Neural progenitor cell (in vitro differentiated cells): ENCODE results near the gene COL9A2. TPM values are rescaled to one million over a fixed set of nuclear protein-coding genes. Genes with fewer than 3 reads are reported as not detected.

Source experiments
- DNase-seq: peaks from one replicate; pipeline ENCODE4 v3.0.0-alpha.2; 2016; ENCODE audit warnings: low spot score
- H2AFZ ChIP-seq: fragments of 200-600 bp; sonication (generic); replicated peaks from 2 replicates; pipeline ENCODE4 v1.6.1; 2016; ENCODE audit warnings: antibody characterized with exemption
- H3F3A ChIP-seq: fragments of 200-600 bp; sonication (generic); 2 replicates; pipeline ENCODE4 v1.6.1; 2016; ENCODE audit warnings: antibody characterized with exemption, low read depth
- H3K27ac ChIP-seq: fragments of 200-600 bp; sonication (generic); 2 replicates; pipeline ENCODE4 v1.5.1; 2016; ENCODE audit warnings: mild to moderate bottlenecking
- H3K27me3 ChIP-seq: fragments of 200-600 bp; sonication (generic); 2 replicates; pipeline ENCODE4 v1.6.1; 2016; ENCODE audit warnings: mild to moderate bottlenecking, moderate library complexity
- H3K36me3 ChIP-seq: fragments of 200-600 bp; sonication (generic); 2 replicates; pipeline ENCODE4 v1.5.1; 2016
- H3K4me1 ChIP-seq: fragments of 200-600 bp; sonication (generic); 2 replicates; pipeline ENCODE4 v1.6.1; 2016; ENCODE audit warnings: mixed run types
- H3K4me2 ChIP-seq: fragments of 200-600 bp; sonication (generic); 2 replicates; pipeline ENCODE4 v1.6.1; 2016
- H3K4me3 ChIP-seq: fragments of 200-600 bp; sonication (generic); 2 replicates; pipeline ENCODE4 v1.5.1; 2016
- H3K79me2 ChIP-seq: fragments of 200-600 bp; sonication (generic); 2 replicates; pipeline ENCODE4 v1.6.1; 2016; ENCODE audit warnings: low read depth
- H3K9ac ChIP-seq: fragments of 200-600 bp; sonication (generic); 2 replicates; pipeline ENCODE4 v1.6.1; 2016
- H3K9me3 ChIP-seq: fragments of 200-600 bp; sonication (generic); 2 replicates; pipeline ENCODE4 v1.5.1; 2016; ENCODE audit warnings: low read depth
- H4K20me1 ChIP-seq: fragments of 200-600 bp; sonication (generic); 2 replicates; pipeline ENCODE4 v1.6.1; 2016; ENCODE audit warnings: low read depth
- H3K27ac Mint-ChIP-seq: 3 replicates; pipeline ENCODE4 v1.8.0; 2021; ENCODE audit warnings: mixed read lengths
- H3K27me3 Mint-ChIP-seq: 2 replicates; pipeline ENCODE4 v1.8.0; 2022; ENCODE audit warnings: low read depth, mild to moderate bottlenecking, inconsistent platforms, moderate library complexity, mixed read lengths; ENCODE audit not compliant: insufficient read depth
- H3K36me3 Mint-ChIP-seq: 3 replicates; pipeline ENCODE4 v1.8.0; 2021; ENCODE audit warnings: mixed read lengths
- H3K4me1 Mint-ChIP-seq: 3 replicates; pipeline ENCODE4 v1.8.0; 2021; ENCODE audit warnings: mixed read lengths
- H3K4me3 Mint-ChIP-seq: 3 replicates; pipeline ENCODE4 v1.8.0; 2021; ENCODE audit warnings: mild to moderate bottlenecking, moderate library complexity, mixed read lengths
- H3K9me3 Mint-ChIP-seq: 3 replicates; pipeline ENCODE4 v1.8.0; 2020; ENCODE audit warnings: mixed read lengths
- EZH2 ChIP-seq: fragments of 200-600 bp; sonication (generic); IDR thresholded peaks from 2 replicates; pipeline ENCODE4 v1.6.1; 2017; ENCODE audit warnings: antibody characterized with exemption, mild to moderate bottlenecking, moderate library complexity
- EZH2phosphoT487 ChIP-seq: fragments of 200-600 bp; sonication (generic); IDR thresholded peaks from 2 replicates; pipeline ENCODE4 v1.6.1; 2017; ENCODE audit warnings: antibody characterized with exemption
- total RNA-seq: library from RNA; depleted of rRNA; stranded (reverse); fragments of >200 nt; gene quantifications from 2 replicates; pipeline ENCODE4 v1.2.3, GENCODE V29; 2015; ENCODE audit warnings: low replicate concordance
- TF ChIP-seq, protein P1 (sequence below): fragments of 200-600 bp; sonication (generic); IDR thresholded peaks from 2 replicates; pipeline ENCODE4 v1.5.1; 2017; ENCODE audit warnings: antibody characterized with exemption, mild to moderate bottlenecking

Gene COL9A2
- total RNA-seq, 1 donor from 2014 or later, result 3.7 TPM

DNA sequence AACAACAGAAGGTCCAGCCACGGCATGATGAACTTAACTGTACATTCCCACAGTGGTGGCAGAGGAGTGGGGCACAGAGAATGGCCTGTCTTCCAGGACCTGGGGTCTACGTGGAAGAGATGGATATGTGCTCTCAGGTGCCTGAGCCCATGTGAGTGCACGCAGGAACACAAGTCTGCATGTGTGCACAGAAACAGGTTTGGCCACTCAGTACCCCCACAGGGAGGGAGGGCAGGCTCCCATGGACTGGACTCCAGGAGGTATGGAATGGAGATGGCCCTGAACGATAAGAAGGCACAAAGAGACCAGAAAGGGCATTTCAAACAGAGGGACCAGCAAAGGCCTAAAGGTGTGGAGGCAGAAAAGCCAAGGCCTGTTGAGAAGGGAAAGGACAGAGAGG lies 10.8 kb downstream of the COL9A2 start:
- no peaks in the 10 kb centered on the region for H4K20me1 ChIP-seq
- Mint-ChIP-seq H3K4me3 (peak overlapping the region; percentile 33), H3K27ac (no peak overlapping the region), H3K36me3 (no peaks in the 10 kb centered on the region), H3K9me3 (no peaks in the 10 kb centered on the region), H3K27me3 (peaks cover 3% of the 10 kb centered on the region), H3K4me1 (peaks cover 2% of the 10 kb centered on the region)
- peaks cover 22% of the 10 kb centered on the region for H3K4me1 ChIP-seq
- H3K27me3 ChIP-seq, result no peaks in the 10 kb centered on the region
- H3K9me3 ChIP-seq, result no peaks in the 10 kb centered on the region
- no peaks in the 10 kb centered on the region for H3K79me2 ChIP-seq
- DNase-seq, result no peak
- TF ChIP-seq EZH2phosphoT487 (no peak), EZH2 (no peak)
- H3K36me3 ChIP-seq, result no peaks in the 10 kb centered on the region
- peaks cover 10% of the 10 kb centered on the region for H3F3A ChIP-seq
- H2AFZ ChIP-seq, result no peak overlapping the region
- H3K4me3 ChIP-seq, result no peak overlapping the region
- H3K9ac ChIP-seq, result no peak overlapping the region
- H3K27ac ChIP-seq, result no peak overlapping the region
- H3K4me2 ChIP-seq, result no peak overlapping the region

DNA sequence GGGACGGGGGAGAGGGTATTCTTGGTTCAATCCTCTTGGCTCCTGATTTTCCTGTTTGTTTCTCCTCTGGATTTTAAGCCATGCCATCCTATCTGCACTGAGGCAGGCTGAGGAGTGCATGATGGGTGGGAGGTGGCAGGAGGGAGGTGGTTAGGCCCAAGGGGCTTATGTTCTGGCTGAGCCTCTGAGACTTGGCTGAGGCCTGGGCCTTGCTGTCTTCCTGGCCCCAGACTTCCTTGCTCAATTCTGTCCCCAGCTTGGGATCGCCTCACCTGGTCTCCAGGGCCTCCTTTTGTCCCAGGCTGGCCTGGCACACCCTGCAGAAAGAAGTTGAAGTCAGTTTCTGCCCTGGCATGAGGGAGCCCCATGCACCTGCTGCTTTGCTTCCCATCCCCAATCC lies 11.2 kb downstream of the COL9A2 start:
- no peak overlapping the region for H3K9ac ChIP-seq
- H3K4me2 ChIP-seq, result no peak overlapping the region
- no peaks in the 10 kb centered on the region for H3K36me3 Mint-ChIP-seq
- H3K4me3 Mint-ChIP-seq, result no peak overlapping the region
- H3K9me3 ChIP-seq, result no peaks in the 10 kb centered on the region
- TF ChIP-seq EZH2 (no peak), EZH2phosphoT487 (no peak)
- H3K27me3 Mint-ChIP-seq, result peaks cover 3% of the 10 kb centered on the region
- no peaks in the 10 kb centered on the region for H3K9me3 Mint-ChIP-seq
- no peaks in the 10 kb centered on the region for H4K20me1 ChIP-seq
- H2AFZ ChIP-seq, result no peak overlapping the region
- peaks cover 2% of the 10 kb centered on the region for H3K4me1 Mint-ChIP-seq
- H3K27me3 ChIP-seq, result no peaks in the 10 kb centered on the region
- no peak overlapping the region for H3K27ac ChIP-seq
- no peaks in the 10 kb centered on the region for H3K79me2 ChIP-seq
- DNase-seq, result no peak
- H3F3A ChIP-seq, result peaks cover 10% of the 10 kb centered on the region
- H3K4me3 ChIP-seq, result no peak overlapping the region
- H3K36me3 ChIP-seq, result no peaks in the 10 kb centered on the region
- no peak overlapping the region for H3K27ac Mint-ChIP-seq
- H3K4me1 ChIP-seq, result peaks cover 22% of the 10 kb centered on the region

DNA sequence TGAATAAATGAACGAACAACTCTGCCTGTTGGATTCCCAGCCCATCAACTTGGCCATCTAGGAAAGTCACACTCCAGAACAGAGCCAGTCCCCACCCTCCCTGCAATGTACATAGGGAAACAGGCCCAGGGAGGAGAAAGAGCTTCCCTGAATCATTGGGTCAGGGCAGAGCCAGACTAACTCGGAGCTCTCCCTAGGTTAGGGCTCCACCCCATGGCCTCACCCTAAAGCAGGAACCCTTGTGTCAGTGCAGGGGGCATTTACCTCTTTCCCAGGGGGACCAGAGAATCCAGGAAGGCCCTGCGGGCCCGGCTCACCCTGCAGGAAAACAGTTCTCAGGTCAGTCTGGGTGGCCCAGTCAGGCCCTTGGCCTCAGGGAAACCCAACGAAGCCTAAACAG lies 11.6 kb downstream of the COL9A2 start:
- Histone ChIP-seq H3K4me1 (peaks cover 22% of the 10 kb centered on the region), H3K79me2 (no peaks in the 10 kb centered on the region), H3K9me3 (no peaks in the 10 kb centered on the region), H3F3A (peaks cover 10% of the 10 kb centered on the region), H3K4me3 (no peak overlapping the region), H3K9ac (no peak overlapping the region), H3K36me3 (no peaks in the 10 kb centered on the region), H3K4me2 (no peak overlapping the region), H3K27me3 (no peaks in the 10 kb centered on the region), H4K20me1 (no peaks in the 10 kb centered on the region), H2AFZ (no peak overlapping the region), H3K27ac (no peak overlapping the region)
- H3K27ac Mint-ChIP-seq, result no peak overlapping the region
- H3K4me1 Mint-ChIP-seq, result peaks cover 2% of the 10 kb centered on the region
- H3K4me3 Mint-ChIP-seq, result no peak overlapping the region
- no peaks in the 10 kb centered on the region for H3K36me3 Mint-ChIP-seq
- H3K9me3 Mint-ChIP-seq, result no peaks in the 10 kb centered on the region
- peak; percentile 44 for DNase-seq
- TF ChIP-seq, protein P1, sequence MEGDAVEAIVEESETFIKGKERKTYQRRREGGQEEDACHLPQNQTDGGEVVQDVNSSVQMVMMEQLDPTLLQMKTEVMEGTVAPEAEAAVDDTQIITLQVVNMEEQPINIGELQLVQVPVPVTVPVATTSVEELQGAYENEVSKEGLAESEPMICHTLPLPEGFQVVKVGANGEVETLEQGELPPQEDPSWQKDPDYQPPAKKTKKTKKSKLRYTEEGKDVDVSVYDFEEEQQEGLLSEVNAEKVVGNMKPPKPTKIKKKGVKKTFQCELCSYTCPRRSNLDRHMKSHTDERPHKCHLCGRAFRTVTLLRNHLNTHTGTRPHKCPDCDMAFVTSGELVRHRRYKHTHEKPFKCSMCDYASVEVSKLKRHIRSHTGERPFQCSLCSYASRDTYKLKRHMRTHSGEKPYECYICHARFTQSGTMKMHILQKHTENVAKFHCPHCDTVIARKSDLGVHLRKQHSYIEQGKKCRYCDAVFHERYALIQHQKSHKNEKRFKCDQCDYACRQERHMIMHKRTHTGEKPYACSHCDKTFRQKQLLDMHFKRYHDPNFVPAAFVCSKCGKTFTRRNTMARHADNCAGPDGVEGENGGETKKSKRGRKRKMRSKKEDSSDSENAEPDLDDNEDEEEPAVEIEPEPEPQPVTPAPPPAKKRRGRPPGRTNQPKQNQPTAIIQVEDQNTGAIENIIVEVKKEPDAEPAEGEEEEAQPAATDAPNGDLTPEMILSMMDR, result peak; percentile 34
- no peak for TF ChIP-seq EZH2
- H3K27me3 Mint-ChIP-seq, result peaks cover 3% of the 10 kb centered on the region

DNA sequence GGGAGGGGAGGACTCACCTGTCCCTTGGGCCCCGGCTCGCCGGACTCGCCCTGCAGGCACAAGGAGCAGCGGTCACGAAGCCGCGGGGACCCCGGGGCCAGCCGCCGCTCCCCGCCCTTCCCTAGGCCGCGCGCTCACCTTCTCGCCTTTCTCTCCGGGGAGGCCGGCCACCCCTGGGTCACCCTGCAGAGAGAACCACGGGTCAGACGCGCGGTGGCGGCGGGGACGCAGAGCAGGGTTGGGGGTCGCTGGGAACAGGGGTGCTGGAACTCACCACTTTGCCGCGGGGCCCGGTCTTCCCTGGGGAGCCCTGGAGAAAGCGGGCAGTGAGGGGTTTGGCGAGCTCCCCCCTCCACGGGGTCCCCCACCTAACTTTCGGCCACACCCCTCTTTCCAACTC lies 13.3 kb downstream of the COL9A2 start:
- Mint-ChIP-seq H3K27ac (no peak overlapping the region), H3K36me3 (no peaks in the 10 kb centered on the region), H3K27me3 (peaks cover 10% of the 10 kb centered on the region), H3K4me1 (peaks cover 5% of the 10 kb centered on the region), H3K9me3 (no peaks in the 10 kb centered on the region), H3K4me3 (no peak overlapping the region)
- Histone ChIP-seq H3K4me1 (peaks cover 13% of the 10 kb centered on the region), H3K9me3 (no peaks in the 10 kb centered on the region), H3K9ac (no peak overlapping the region), H3K27me3 (no peaks in the 10 kb centered on the region), H3K27ac (no peak overlapping the region), H2AFZ (no peak overlapping the region), H3K4me3 (no peak overlapping the region), H4K20me1 (no peaks in the 10 kb centered on the region), H3F3A (peaks cover 5% of the 10 kb centered on the region), H3K79me2 (no peaks in the 10 kb centered on the region), H3K4me2 (no peak overlapping the region), H3K36me3 (no peaks in the 10 kb centered on the region)
- TF ChIP-seq, protein P1, result no peak
- TF ChIP-seq EZH2 (no peak), EZH2phosphoT487 (no peak)
- no peak for DNase-seq
